Dedifferentiated amniotic fluid mesenchymal stem cell (primary cell): ENCODE data around the gene GRPEL1.
"Not testable (repeated sequence)": the region's sequence is repeated elsewhere in the genome, so short reads cannot be mapped to it uniquely, and the experiment has no call there.

Source experiments
- DNase-seq: peaks from one replicate; pipeline ENCODE4 v3.0.0-alpha.2; 2016; ENCODE audit errors: extremely low spot score

The GRPEL1 gene

DNA sequence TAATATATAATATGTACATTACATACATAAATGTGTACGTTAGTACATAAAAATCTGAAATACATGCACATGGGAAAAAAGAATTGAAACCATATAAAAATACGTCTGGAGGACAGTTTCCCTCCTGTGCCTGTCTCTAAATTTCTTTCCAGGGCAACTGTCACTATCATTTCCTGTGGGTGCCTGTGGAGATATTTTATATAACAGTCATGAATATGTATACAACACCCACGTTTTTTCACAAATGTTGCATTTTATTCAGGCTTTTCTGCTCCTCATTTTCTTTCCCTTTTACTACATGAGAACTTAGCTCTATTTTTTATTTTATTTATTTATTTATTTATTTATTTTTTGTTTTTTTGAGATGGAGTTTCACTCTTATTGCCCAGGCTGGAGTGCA is 24.2 kb upstream of the GRPEL1 start:
- DNase-seq = no peak

DNA sequence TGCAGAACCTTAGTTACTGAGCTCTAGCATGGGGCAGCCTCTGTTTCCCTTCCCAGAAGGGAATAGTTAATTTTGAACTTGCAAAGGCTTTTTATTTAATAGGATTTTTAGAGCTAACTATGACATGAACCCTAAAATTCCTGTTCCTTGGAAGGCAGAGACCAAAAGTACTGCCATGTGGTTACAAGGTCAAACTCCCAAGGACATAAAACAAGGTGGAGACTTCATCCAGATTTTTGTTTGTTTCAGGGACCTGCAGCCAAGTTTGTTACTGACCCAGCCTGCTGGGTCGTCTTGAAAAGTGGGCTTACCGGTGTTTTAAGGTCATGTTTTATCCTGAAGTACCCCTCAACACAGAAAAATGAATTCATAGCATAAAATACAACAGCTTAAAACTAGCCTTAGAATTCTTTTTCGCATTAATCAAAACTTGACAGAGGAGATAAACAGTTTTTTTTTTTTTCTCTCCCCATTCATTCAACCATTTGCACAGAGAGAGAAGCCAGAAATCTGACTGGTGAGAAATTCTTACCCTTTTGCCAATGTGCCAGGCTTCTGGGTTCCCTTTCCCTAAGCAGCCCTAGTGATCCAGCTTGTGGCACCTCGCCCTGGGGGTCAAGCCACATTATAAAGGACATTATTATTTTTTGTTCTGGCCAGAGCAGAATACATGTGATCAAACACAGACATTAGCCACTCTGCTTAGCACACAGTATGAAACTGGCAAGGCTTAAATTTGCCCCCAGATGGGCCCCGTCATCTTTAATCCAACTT is 21.5 kb upstream of the GRPEL1 start:
- no peak for DNase-seq

DNA sequence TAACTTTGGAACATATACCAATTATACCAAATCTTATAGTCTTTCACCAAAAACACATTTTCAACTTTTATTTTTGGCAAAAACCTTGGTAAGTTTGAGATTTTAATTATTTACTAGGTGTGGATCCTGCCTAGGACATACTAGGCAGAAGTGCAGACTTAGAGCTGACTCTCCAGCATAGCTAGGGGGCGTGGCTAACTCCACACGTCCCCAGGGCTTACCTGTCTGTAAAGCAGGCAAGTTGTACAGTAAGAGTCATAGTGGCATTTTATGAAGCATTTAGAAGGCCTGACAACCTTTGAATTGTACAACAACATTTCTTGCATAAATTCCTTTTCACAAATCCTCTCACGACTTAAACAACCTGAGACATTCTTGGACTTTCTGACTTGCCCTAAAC is 19.2 kb upstream of the GRPEL1 start:
- no peak for DNase-seq

DNA sequence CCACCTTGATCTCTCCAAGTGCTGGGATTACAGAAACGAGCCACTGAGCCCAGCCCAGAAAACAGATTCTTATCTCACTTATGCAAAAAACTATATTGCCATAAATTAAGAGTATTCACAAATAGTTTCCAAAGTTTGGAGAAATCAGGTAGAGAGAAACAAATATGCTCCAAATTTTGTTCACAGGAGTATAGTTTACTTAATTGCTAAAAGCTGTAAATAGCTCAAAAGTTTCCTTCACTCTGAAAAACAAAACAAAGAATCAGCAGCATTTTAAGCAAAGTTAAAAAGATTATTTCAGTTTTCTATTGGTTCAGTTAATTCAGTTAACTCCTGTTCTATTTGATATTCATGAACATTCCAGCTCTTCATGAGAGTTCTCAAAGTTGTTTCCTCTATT is 18.5 kb upstream of the GRPEL1 start:
- DNase-seq = no peak

DNA sequence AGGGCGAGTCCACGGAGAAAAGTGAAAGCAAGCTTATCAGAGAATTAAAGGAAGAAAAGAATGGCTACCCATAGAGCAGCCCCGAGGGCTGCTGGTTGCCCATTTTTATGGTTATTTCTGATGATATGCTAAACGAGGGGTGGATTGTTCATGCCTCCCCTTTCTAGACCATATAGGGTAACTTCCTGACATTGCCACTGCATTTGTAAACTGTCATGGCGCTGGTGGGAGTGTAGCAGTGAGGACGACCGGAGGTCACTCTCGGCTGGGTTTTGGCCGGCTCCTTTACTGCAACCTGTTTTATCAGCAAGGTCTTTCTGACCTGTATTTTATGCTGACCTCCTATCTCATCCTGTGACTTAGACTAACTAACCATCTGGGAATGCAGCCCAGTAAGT is 16.7 kb upstream of the GRPEL1 start:
- not testable (repeated sequence) for DNase-seq

DNA sequence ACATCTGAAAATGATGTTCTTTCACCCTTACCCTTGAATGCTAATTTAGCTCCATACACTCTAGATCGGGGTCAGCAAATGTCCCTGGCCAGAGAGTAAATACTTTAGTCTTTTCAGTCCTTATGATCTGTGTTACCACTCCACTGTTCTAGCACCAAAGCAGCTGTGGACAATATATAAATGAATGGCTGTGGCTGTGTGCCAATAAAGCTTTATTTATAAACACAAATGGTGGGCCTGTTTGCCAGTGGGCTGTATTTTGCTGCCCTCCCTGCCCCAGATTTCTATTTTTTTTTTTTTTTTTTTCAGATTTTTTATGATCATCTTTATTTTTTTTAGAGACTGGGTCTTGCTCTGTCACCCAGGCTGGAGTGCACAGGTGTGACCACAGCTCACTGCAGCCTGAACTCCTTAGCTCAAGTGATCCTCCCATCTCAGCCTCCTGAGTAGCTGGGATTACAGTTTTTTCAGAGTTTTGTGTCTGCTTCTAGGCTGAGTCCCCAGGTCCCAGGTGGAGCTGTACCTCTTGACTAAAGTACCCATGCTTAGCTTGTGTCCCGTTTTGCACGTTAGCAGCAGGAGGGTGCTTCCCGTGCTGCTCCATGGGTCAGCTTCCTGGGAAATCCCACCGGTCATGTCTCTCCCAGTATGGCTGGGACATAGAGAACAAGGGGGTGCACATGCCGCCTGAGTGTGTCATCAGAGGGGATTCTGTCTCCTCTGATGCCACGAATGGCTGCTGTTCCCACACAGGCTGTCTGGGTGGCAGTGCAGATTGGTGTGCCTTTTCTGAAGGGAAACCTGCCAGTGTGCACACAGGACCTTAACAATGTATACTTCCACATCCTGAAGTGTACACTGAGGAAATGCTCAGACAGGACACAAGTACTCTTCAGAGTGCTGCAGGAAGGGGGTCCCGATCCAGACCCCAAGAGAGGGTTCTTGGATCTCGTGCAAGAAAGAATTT is 16.0 kb upstream of the GRPEL1 start:
- no peak for DNase-seq

DNA sequence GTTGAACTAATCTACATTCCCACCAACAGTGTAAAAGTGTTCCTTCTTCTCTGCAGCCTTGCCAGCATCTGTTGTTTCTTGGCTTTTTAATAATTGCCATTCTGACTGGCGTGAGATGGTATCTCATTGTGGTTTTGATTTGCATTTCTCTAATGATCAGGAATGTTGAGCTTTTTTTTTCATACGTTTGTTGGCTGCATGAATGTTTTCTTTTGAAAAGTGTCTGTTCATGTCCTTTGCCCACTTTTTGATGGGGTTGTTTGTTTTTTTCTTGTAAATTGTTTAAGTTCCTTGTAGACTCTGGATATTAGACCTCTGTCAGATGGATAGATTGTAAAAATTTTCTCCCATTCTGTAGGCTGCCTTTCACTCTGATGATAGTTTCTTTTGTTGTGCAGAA is 12.0 kb upstream of the GRPEL1 start:
- not testable (repeated sequence) for DNase-seq

DNA sequence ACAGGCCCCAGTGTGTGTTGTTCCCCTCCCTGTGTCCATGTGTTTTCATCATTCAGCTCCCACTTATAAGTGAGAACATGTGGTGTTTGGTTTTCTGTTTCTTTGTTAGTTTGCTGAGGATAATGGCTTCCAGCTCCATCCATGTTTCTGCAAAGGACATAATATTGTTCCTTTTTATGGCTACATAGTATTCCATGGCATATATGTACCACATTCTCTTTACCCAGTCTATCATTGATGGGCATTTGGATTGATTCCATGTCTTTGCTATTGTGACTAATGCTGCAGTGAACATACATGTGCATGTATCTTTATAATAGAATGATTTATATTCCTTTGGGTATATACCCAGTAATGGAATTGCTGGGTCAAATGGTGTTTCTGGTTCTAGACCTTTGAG is 11.6 kb upstream of the GRPEL1 start:
- not testable (repeated sequence) for DNase-seq

DNA sequence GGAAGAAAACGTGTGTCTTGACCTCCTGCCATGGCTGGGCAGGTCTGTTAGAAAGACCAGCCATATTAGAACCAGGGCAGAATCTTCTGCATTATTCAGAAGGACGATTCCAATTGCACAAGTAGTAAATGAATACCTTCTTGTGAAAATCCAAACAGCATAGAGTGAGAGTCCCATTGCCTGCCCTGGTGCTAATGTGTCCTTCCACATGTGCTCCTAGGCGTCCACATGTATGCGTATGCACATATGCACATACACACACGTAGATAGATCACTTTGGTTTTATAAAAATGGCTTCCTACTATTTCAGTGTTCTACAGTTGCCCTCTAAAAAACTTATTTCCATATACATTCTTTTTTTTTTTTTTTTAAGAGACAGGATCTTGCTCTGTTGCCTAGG is 10.2 kb upstream of the GRPEL1 start:
- no peak for DNase-seq

DNA sequence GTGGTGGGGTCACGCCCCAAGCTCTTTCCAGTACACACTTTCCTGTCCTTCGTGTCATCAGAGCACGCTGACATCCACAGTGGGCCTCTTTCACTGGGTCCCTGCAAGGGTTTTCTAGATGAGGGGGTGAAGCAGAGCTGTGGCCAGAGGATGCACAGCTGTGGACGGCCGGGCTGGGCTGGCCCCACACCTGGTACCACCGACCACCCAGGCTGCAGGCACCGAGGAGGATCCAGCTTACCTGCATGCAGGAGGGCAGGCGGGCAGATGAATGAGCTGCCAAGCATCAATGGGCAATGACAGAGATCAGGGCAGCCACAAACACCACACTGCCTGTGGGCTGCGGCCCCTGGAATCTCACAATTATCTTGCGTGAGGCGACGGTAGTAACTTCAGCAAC is 9.5 kb upstream of the GRPEL1 start:
- DNase-seq = no peak

DNA sequence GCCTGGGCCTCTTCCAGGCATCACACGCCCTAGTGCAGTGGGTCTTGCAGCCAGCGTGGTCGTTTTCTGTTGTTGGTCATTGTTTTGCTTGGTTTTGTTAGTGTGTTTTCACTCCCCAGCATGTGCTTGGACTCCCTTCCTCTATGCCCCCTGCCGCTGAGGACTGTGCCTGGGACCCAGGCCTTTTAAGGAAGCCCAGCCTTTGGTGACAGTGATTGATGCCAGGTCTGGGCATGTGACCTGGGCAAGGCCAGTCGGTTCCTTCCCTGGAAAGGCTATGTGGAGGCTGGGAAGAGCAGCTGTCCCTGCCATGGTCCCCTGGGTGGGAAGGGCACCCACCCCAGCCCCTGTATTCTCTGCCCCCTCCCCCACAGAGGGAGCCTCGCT is 8.8 kb upstream of the GRPEL1 start:
- DNase-seq = no peak

DNA sequence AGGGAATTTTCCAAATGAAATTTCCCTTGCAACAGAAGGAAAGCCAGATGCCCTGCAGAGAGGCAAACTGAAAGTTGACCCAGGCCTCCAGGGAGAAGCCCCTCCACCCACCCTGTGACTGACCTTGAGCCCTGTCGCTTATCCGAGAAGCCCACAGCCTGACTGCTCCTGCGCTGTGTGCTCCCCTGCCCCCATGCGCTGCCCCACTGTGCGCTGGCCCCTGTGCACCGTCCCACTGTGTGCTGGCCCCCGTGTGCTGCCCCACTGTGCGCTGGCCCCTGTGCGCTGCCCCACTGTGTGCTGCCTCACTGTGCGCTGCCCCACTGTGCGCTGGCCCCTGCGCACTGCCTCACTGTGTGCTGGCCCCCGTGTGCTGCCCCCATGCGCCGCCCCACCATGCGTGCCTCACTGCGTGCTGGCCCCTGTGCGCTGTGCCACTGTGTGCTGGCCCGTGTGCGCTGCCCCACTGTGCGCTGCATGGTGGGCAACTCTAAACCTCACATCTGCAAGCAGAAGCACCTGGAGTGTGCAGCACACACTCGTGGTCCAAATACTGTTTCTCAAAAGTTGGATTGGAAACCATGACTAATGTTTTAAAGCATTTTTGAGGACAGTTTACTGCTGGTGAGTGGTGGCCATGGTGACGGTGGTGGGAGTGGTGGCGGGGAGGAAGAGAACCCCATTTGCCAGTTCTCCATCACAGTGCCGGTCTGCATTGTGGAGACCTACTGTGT is 8.3 kb upstream of the GRPEL1 start:
- DNase-seq = no peak

DNA sequence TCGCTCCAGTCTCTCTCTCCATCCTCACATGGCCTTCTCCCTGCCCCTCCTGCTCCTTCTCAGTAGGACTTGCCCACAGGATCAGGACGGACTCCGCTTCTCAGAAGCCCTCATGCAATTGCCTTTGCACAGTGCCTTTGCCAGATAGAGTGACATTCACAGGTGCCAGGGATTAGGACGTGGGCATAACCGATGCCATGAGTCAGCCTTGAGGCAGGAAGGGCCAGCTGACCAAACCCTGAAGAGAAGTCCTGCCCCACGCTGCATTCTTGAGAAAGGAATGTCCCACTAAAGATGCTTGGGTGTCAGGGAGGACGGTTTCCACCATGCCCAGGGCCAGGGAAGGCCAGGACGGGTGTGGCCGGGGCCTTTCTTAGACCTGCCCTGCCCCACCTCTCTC is 6.6 kb upstream of the GRPEL1 start:
- no peak for DNase-seq

DNA sequence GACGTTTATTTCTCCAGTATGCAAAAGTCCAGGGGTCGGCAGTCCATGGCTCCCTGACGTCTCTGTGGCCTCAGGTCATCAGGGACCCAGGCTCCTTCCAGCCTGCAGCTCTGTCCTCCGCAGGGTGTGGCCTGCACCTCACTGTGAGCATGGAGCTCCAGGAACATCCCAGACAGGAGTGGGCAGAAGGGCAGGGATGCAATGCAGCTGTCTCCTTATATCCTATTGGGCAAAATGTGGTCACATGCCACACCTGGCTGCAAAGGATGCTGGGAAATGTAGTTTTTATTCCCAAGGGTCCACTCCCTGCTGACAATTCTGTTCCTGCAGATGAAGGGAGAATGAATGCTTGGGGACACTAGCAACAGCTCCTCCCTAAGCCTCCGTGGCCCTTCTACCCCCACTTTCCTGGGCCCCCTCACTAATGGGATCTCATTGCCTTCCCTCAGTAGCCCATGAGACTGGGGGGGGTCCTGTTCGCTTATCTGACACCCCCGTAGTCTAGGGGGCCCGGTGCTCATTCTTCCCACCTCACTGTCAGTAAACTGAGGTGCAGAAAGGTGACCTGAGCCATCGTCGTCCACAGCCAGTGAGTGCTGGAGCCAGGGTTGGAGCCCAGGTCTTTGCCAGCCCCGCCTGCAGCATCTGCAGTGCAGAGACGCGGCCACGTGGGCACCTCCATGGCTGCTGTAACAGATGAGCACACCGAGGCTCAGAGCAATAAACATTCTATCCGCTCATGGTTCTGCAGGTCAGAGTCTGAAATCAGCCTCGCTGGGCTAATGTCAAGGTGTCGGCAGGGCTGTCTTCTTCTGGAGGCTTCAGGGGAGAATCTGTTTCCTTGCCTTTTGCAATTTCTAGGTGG is 5.9 kb upstream of the GRPEL1 start:
- DNase-seq = no peak

DNA sequence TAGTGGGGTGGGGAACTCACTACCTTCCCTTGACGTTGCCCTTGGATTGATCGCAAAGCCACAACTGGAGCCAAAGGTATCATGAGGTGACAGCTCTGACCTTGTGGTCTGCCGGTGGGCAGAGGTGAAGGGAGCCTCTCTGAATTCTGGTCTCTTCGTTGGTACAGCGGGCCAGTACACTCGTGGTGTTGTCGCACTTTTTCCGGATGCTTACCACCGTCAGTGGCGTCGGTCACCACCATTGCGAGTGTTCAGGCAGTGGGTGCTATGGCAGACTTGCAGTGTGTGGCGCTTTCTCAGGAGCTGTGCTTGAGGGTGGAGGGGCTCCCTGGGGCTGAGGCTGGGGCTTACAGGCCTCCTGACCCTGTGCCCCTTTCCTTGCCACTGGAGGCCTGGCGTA is 5.2 kb upstream of the GRPEL1 start:
- DNase-seq = no peak

DNA sequence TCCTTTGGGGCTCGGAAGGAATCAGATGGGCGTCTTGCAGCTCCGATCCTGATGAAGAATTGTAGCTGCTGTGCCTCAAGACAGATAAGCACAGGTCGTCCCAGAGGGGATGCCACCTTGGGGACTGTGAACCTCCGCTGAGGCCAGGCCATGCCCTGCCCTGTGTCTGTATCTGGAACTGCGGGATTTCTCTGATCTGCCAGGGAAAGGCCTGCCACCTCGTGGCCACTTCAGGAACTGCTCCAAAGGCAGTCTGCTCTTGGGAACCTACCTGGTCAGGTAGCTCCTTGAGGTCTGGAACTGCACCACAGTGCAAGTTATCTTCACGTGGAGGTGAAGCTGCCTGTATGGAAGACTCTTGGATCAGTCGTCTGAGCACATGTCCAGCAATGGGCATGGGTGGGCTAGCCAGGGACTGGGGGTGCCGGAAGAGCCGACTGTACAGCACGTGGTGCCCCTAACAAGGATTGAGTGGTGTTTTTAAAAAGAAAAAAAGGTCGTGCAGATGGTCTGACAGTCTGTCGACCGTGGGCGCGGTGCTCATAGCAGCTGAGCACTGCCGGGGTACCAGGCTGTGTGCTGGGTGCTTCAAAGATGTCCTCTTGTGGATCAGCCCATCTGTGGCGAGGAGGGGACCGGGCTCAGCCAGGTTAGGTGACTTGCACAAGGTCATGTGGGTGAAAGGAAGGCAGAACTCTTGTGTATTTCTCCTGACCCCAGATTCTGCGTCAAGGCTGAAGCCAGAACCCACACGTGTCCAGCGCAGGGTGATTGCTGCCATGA is 3.1 kb upstream of the GRPEL1 start:
- DNase-seq = peak; percentile 53

DNA sequence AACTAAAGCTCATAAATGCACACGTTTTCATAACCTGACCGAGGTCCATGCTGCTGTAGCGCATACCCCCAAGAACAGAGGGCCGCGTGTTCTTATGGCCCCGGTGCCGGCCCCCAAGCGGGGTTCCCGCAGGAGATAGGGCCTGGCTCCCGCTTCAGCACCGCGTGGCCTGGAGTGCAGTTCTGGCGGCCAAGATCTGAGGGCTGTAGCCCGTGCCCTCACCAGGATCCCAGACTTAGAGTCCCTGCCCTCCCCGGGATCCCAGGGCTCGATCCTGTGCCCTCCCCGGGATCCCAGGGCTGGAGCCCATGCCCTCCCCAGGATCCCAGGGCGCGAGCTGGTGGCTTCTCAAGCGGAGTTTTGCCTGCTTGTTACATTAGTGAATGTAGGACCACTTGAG is 1.0 kb upstream of the GRPEL1 start:
- DNase-seq = no peak

DNA sequence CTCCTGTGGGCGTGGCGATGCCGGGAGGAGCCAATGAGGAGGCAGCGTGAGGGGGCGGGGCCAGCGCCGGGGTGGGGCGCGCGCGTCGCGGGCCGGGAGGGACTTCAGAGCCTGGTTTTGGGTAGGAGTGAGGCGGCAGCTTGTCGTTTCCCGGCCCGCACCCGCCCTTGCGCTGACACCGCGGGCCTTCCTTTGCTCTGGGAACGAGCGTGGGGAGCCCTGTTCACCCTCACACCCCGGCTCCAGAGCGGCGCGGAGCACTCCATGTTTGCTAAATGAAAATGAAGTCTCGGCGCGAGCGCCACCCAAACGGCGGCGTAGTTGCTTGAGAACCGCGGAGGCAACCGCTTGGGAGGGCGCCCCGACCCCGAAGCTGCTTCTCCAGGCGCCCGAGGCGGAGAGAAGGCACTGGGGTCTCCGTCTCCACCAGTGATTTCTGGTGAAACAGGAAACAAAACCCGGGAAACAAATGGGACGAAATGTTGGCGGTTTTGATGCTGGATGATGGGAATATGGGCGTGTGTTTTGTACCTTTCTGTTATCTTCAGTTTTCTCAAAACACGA is 497 bp upstream of the GRPEL1 start:
- DNase-seq = no peak

DNA sequence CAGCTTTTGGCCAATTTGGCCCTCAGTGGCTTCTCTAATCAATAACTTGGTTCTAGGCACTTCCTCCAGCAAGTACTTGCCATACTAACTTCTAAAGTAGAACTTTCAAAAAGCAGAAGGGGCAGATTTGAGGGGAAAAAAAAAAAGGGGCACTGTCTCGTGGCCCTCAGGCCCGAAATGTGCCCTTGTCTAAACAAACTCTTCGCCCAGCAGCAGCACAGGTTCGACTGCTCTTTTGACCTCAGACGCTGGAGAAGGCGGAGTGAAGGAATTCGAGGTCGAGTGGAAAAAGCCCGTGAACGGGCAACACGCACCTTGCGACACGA is 775 bp downstream of the GRPEL1 start:
- DNase-seq = no peak

DNA sequence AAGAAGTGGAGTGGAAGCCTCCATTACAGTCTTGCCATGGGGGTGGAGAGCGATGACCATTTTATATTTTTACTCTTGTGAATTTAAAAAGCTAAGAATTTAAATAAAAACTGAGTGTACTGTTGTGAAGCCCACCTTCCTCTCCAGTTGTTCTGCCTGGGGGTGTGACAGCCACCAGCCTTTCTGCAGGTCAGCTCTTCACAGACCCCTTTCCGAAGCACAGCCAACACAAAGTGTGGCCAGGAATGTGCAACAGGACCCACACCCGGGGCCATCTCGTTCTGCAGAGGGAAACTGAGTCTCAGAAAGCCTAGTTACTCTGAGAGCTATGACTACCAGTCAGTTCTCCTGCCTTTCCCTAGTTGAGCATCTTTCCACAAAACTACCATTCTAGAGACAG is 1.4 kb downstream of the GRPEL1 start:
- no peak for DNase-seq
